Measurements from ENCODE around the gene MAP3K5. TPM values are rescaled to one million over a fixed set of nuclear protein-coding genes. Genes with fewer than 3 reads are reported as not detected.

The MAP3K5 gene
- total and polyA plus RNA-seq, 4 donors: 7.5 to 28.3 (median 22.8) TPM

- Histone ChIP-seq H3K4me1 (ENCODE audit: control insufficient read depth in 5 of 5, insufficient read depth in 5 of 5, low read length in 5 of 5) (peaks cover 0 to 2% (median 0%) of the 10 kb centered on the region in 5 donors), H3K9ac (ENCODE audit: insufficient read depth in 1 of 2, low read length in 2 of 2) (no peak overlapping the region), H3K4me3 (no peak overlapping the region), H3K27ac (ENCODE audit: low read depth in 1 of 2, low read length in 1 of 2) (no peak overlapping the region), H3K27me3 (ENCODE audit: control insufficient read depth in 3 of 3, insufficient read depth in 3 of 3, low read length in 2 of 3) (peaks cover 0 to 3% (median 0%) of the 10 kb centered on the region in 3 donors), H3K36me3 (ENCODE audit: control insufficient read depth in 4 of 4, insufficient read depth in 4 of 4, low read length in 4 of 4) (no peaks in the 10 kb centered on the region), H3K9me3 (ENCODE audit: control insufficient read depth in 4 of 4, insufficient read depth in 3 of 4, low read length in 3 of 4) (peaks cover 0 to 1% (median 0%) of the 10 kb centered on the region in 4 donors)
- WGBS, 2 donors: 18 to 42% methylated on average over 8 of the region's 8 CpGs
- DNase-seq (no peak), ATAC-seq (ENCODE audit: insufficient read depth, low FRiP score) (no peak)
- TF ChIP-seq CTCF (IDR thresholded peaks at IDR 0.05; ENCODE audit: control extremely low read depth, extremely low read depth): no peak
These were observed 266.6 kb downstream of the MAP3K5 start for GRCh38 chr6:136525586-136526195.

GRCh38 chr6:136524936-136525413, 267.3 kb downstream of the MAP3K5 start:
- peaks cover 0 to 3% (median 0%) of the 10 kb centered on the region in 3 donors for H3K27me3 ChIP-seq (ENCODE audit: control insufficient read depth in 3 of 3, insufficient read depth in 3 of 3, low read length in 2 of 3)
- no peak overlapping the region for H3K9ac ChIP-seq (ENCODE audit: insufficient read depth in 1 of 2, low read length in 2 of 2)
- 20 to 34% methylated on average over 2 of the region's 2 CpGs for WGBS, 2 donors
- no peaks in the 10 kb centered on the region for H3K36me3 ChIP-seq (ENCODE audit: control insufficient read depth in 4 of 4, insufficient read depth in 4 of 4, low read length in 4 of 4)
- no peak for ATAC-seq (ENCODE audit: insufficient read depth, low FRiP score)
- DNase-seq: no peak
- no peak for TF ChIP-seq CTCF (IDR thresholded peaks at IDR 0.05; ENCODE audit: control extremely low read depth, extremely low read depth)
- peaks cover 0 to 2% (median 0%) of the 10 kb centered on the region in 5 donors for H3K4me1 ChIP-seq (ENCODE audit: control insufficient read depth in 5 of 5, insufficient read depth in 5 of 5, low read length in 5 of 5)
- no peak overlapping the region for H3K4me3 ChIP-seq
- H3K9me3 ChIP-seq (ENCODE audit: control insufficient read depth in 4 of 4, insufficient read depth in 3 of 4, low read length in 3 of 4): peaks cover 0 to 1% (median 0%) of the 10 kb centered on the region in 4 donors
- no peak overlapping the region for H3K27ac ChIP-seq (ENCODE audit: low read depth in 1 of 2, low read length in 1 of 2)

DNA sequence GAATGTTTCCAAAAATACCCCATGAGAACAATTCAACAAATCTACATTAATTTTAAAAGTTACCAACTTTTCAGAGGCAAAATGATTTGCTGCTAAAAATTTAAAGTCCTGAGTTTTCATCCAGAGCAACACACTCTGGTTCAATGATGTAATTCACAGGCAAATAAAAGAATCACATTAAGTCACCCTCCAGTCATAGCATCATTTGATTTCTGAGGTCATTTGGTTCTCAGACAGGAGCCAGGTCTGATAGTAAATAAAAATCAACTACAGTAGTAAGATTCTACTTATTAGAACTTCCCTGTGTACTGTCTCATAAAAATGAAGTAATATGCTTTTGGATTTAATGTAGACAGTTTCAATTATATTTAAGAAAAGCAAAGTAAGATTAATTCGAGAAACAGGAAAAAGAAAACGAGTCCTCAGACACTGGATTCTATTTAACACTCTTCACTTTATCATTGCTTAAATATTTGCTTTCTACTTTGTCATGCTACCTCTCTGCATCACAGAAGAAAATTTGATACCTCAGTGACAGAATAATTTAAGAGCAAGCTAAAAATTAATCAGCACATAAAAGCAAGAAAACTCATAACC, 267.8 kb downstream of the MAP3K5 start:
- no peak for TF ChIP-seq CTCF (IDR thresholded peaks at IDR 0.05; ENCODE audit: control extremely low read depth, extremely low read depth)
- DNase-seq (no peak), ATAC-seq (ENCODE audit: insufficient read depth, low FRiP score) (no peak)
- no peaks in the 10 kb centered on the region for H3K36me3 ChIP-seq (ENCODE audit: control insufficient read depth in 4 of 4, insufficient read depth in 4 of 4, low read length in 4 of 4)
- H3K27me3 ChIP-seq (ENCODE audit: control insufficient read depth in 3 of 3, insufficient read depth in 3 of 3, low read length in 2 of 3): no peaks in the 10 kb centered on the region
- peaks cover 0 to 2% (median 0%) of the 10 kb centered on the region in 5 donors for H3K4me1 ChIP-seq (ENCODE audit: control insufficient read depth in 5 of 5, insufficient read depth in 5 of 5, low read length in 5 of 5)
- no peak overlapping the region for H3K27ac ChIP-seq (ENCODE audit: low read depth in 1 of 2, low read length in 1 of 2)
- no peak overlapping the region for H3K4me3 ChIP-seq
- H3K9me3 ChIP-seq (ENCODE audit: control insufficient read depth in 4 of 4, insufficient read depth in 3 of 4, low read length in 3 of 4): peaks cover 0 to 1% (median 0%) of the 10 kb centered on the region in 4 donors
- 17 to 42% methylated on average over 2 of the region's 2 CpGs for WGBS, 2 donors
- H3K9ac ChIP-seq (ENCODE audit: insufficient read depth in 1 of 2, low read length in 2 of 2): no peak overlapping the region

All from lung (tissue), 12 donors.